GM21723 (cell line): ENCODE measurements around the gene BOLA2B.

ENCODE experiments used
- ATAC-seq: cut with Tn5 transposase; IDR thresholded peaks from one replicate; pipeline ENCODE4 v1.9.1; 2021; ENCODE audit warnings: mild to moderate bottlenecking, moderate library complexity; ENCODE audit not compliant: unreplicated experiment

Gene BOLA2B

GRCh38 chr16:30145657-30146056 is 47.8 kb downstream of the BOLA2B start:
- no peak for ATAC-seq

GRCh38 chr16:30144917-30145316 is 48.5 kb downstream of the BOLA2B start:
- ATAC-seq = no peak

- no peak for ATAC-seq
Measured at GRCh38 chr16:30144017-30144416, 49.4 kb downstream of the BOLA2B start.

GRCh38 chr16:30143347-30143702 is 50.1 kb downstream of the BOLA2B start:
- no peak for ATAC-seq
